ENCODE measurements around the gene IL22RA2.

IL22RA2 gene

DNA sequence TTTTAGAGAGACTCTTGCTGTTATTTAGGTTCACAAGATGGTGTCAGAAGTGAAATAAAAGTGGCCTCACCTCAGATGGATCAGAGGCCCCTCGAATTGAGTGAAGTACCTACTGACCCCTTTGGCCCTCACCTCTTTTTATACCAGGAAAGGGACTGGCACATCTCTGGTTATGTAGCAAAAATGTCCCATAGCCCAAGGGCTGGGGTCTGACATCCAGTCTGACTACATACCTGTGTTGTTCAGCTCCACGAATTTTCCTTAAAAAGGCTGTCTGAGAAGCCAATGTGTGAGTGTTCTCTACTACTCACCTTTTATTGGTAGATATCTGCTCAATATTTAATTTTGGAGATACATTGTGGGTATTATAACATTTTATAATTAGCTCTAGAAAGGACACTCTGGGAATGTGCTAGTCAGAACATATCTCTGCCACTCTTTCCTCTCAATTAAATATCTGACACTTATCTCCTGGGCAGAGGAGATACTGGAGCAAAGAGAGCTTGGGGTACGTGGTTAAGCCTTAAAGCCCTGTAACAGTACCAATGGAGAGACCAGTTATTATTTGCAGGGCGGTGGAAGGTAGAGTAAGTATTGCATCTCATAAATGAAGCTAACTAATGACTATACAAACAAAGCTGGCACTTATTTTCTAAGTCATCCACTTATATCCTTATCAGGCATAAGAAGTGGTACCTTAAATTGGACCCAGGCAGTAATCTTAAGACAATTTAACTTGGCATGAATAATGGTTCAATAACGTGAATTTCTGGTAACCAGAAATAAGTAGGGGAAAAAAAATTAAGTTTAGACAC, 20.0 kb upstream of the IL22RA2 start:
- Histone ChIP-seq H3K27me3 (ENCODE audit: control insufficient read depth in 1 of 2, insufficient read depth in 2 of 2, low read length in 2 of 2) (no peaks in the 10 kb centered on the region), H3K27ac (ENCODE audit: low read depth, low read length) (no peak overlapping the region), H3K36me3 (ENCODE audit: insufficient read depth, low read length) (peaks cover 11% of the 10 kb centered on the region), H3K4me1 (ENCODE audit: insufficient read depth, low read length) (no peaks in the 10 kb centered on the region), H3K4me3 (ENCODE audit: low read depth in 1 of 2, low read length in 2 of 2) (no peak overlapping the region), H3K9me3 (ENCODE audit: low read length) (no peaks in the 10 kb centered on the region), H3K9ac (ENCODE audit: low read length) (no peak overlapping the region)

DNA sequence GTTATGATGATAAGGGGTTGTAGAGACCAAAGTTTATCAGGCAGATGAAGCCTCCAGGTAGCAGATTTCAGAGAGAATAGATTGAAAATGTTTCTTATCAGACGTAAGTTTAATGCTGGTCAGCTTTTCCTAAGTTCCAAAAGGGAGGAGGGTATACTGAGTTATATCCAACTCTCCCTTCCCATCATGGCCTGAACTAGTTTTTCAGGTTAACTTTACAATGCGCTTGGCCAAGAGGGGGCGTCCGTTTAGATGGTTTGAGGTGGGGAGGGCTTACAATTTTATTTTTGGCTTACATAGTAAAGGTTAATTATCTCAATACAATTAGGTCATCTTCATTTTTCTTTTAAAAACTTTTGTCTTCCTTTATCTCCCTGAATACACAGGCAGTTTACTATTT, 19.4 kb upstream of the IL22RA2 start:
- Histone ChIP-seq H3K4me1 (ENCODE audit: insufficient read depth, low read length) (no peaks in the 10 kb centered on the region), H3K27ac (ENCODE audit: low read depth, low read length) (no peak overlapping the region), H3K4me3 (ENCODE audit: low read depth in 1 of 2, low read length in 2 of 2) (no peak overlapping the region), H3K36me3 (ENCODE audit: insufficient read depth, low read length) (peaks cover 5% of the 10 kb centered on the region), H3K9me3 (ENCODE audit: low read length) (no peaks in the 10 kb centered on the region), H3K27me3 (ENCODE audit: control insufficient read depth in 1 of 2, insufficient read depth in 2 of 2, low read length in 2 of 2) (no peaks in the 10 kb centered on the region), H3K9ac (ENCODE audit: low read length) (no peak overlapping the region)

DNA sequence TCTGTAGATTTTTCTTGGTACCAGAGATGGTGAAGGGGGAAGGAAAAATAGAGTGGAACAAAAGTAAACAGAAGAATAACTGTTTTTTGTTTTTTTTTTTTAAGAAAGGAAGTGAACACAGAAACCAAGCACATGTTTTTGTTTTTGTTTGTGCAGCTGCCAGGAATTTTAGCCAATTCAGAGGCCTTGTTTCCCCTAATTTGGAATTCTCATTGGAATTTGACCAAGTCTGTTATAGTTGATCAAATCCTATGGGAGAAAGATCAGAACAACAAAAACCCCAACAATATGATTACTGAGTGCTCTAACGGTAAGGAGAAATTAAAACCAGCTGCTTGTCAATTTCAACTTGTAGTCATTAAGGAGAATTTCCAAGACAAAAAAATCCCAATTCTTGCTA, 18.2 kb upstream of the IL22RA2 start:
- Histone ChIP-seq H3K9ac (ENCODE audit: low read length) (no peak overlapping the region), H3K27ac (ENCODE audit: low read depth, low read length) (no peak overlapping the region), H3K36me3 (ENCODE audit: insufficient read depth, low read length) (no peaks in the 10 kb centered on the region), H3K9me3 (ENCODE audit: low read length) (no peaks in the 10 kb centered on the region), H3K4me1 (ENCODE audit: insufficient read depth, low read length) (no peaks in the 10 kb centered on the region), H3K27me3 (ENCODE audit: control insufficient read depth in 1 of 2, insufficient read depth in 2 of 2, low read length in 2 of 2) (no peaks in the 10 kb centered on the region), H3K4me3 (ENCODE audit: low read depth in 1 of 2, low read length in 2 of 2) (no peak overlapping the region)

DNA sequence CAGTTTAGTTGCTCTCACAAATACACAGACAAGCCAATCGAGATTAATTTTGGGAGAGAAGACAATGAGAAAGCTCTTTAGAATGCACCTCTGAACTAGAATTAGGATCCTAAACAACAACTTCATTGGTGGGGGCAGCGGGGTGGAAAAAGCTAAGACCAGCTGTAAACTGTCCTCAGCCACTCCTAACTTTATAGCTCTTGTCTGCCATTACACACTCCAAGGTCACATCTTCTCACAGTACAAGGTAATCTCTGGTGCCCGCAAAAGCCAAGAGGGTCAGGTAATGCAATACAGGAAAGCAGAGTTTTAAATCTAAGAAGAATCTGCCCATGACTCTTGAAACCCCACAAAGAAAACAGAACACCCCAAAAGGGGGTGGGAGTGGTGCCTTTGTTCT, 17.8 kb upstream of the IL22RA2 start:
- Histone ChIP-seq H3K27me3 (ENCODE audit: control insufficient read depth in 1 of 2, insufficient read depth in 2 of 2, low read length in 2 of 2) (no peaks in the 10 kb centered on the region), H3K4me3 (ENCODE audit: low read depth in 1 of 2, low read length in 2 of 2) (no peak overlapping the region), H3K9me3 (ENCODE audit: low read length) (no peaks in the 10 kb centered on the region), H3K4me1 (ENCODE audit: insufficient read depth, low read length) (no peaks in the 10 kb centered on the region), H3K36me3 (ENCODE audit: insufficient read depth, low read length) (no peaks in the 10 kb centered on the region), H3K27ac (ENCODE audit: low read depth, low read length) (no peak overlapping the region), H3K9ac (ENCODE audit: low read length) (no peak overlapping the region)

DNA sequence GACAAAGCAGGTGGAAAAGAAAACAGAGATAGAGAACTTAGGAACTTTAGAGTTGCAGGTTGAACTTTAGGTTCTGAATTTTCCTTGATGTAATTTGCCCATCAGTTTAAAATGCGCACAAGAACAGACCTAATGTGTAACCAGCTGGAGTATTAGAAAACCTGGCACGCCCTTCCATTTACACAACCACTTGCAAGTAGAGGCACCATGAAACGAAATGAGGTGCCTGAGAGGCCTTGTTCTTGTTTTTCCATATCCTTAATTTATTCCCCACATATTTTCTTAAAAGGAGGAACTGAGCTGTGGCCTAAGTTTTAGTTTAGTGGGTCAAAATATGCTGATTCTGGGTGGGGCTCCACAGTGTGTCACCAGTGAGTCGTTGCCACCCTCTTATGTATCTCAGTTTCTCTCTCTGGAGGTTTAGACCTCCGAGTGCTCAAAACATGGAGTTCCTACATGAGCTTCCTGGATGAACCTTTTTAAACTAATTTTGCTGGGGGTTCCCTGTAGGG, 17.2 kb upstream of the IL22RA2 start:
- H3K36me3 ChIP-seq (ENCODE audit: insufficient read depth, low read length), result no peaks in the 10 kb centered on the region
- no peak overlapping the region for H3K4me3 ChIP-seq (ENCODE audit: low read depth in 1 of 2, low read length in 2 of 2)
- no peak overlapping the region for H3K27ac ChIP-seq (ENCODE audit: low read depth, low read length)
- H3K27me3 ChIP-seq (ENCODE audit: control insufficient read depth in 1 of 2, insufficient read depth in 2 of 2, low read length in 2 of 2), result no peaks in the 10 kb centered on the region
- H3K4me1 ChIP-seq (ENCODE audit: insufficient read depth, low read length), result no peaks in the 10 kb centered on the region
- H3K9ac ChIP-seq (ENCODE audit: low read length), result no peak overlapping the region
- H3K9me3 ChIP-seq (ENCODE audit: low read length), result no peaks in the 10 kb centered on the region

DNA sequence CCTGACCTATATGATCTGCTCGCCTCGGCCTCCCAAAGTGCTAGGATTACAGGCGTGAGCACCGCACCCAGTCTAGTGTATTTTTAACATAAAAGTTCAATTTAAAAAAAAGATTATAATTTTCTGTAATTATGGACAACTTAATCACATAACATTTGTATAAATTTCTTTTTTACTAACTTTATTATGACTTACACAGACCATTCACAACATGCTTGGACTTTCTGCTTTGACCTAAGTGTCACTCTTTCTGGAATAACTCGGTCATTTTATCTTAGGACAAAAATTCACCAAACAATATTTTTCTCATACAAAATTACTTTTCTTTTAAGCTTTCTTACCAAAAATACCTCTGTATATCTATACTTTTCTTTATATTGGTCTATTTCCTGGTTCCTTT, 15.4 kb upstream of the IL22RA2 start:
- Histone ChIP-seq H3K4me1 (ENCODE audit: insufficient read depth, low read length) (no peaks in the 10 kb centered on the region), H3K9me3 (ENCODE audit: low read length) (peaks cover 4% of the 10 kb centered on the region), H3K27me3 (ENCODE audit: control insufficient read depth in 1 of 2, insufficient read depth in 2 of 2, low read length in 2 of 2) (no peaks in the 10 kb centered on the region), H3K9ac (ENCODE audit: low read length) (no peak overlapping the region), H3K4me3 (ENCODE audit: low read depth in 1 of 2, low read length in 2 of 2) (no peak overlapping the region), H3K36me3 (ENCODE audit: insufficient read depth, low read length) (no peaks in the 10 kb centered on the region), H3K27ac (ENCODE audit: low read depth, low read length) (no peak overlapping the region)

DNA sequence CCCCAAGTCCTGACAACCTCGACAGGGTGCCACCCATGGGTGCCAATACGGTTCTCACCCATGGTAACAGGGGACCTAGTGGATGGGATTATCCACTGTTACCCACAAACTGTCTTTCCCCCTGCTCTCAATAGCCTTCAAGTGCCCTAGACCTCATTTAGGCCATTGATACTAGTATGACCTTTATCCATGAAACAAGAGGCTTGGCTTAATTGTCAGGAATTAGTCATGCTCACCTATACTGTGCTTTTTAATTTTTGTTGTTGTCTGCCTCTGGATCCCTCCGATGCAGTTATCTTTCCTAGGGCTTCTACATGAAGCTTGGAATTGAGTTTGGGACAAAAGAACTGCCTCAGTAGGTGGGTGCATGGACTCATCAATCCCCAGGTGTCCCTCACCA, 11.8 kb upstream of the IL22RA2 start:
- Histone ChIP-seq H3K9ac (ENCODE audit: low read length) (no peak overlapping the region), H3K27ac (ENCODE audit: low read depth, low read length) (no peak overlapping the region), H3K9me3 (ENCODE audit: low read length) (peaks cover 4% of the 10 kb centered on the region), H3K27me3 (ENCODE audit: control insufficient read depth in 1 of 2, insufficient read depth in 2 of 2, low read length in 2 of 2) (no peaks in the 10 kb centered on the region), H3K4me1 (ENCODE audit: insufficient read depth, low read length) (no peaks in the 10 kb centered on the region), H3K36me3 (ENCODE audit: insufficient read depth, low read length) (no peaks in the 10 kb centered on the region), H3K4me3 (ENCODE audit: low read depth in 1 of 2, low read length in 2 of 2) (no peak overlapping the region)

DNA sequence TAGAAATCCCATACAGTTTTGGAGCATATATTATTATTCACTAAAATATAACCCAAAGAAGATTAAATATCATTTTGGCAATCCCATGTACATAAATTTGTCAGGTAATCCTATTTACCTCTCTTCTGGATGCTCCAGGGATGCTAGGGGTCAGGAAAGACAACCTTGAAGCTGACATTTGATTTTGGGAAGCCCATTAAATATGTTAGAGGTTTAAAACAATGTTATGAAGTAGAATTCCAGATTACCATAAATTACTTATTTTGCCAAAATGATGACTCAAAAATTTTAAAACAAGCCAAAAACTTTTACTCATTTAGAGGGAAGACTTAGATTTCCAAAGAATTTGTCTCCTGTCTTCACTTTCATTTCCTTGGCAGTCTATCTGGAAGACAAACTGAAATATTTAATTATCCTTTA, 9.2 kb upstream of the IL22RA2 start:
- Histone ChIP-seq H3K4me3 (ENCODE audit: low read depth in 1 of 2, low read length in 2 of 2) (no peak overlapping the region), H3K27me3 (ENCODE audit: control insufficient read depth in 1 of 2, insufficient read depth in 2 of 2, low read length in 2 of 2) (no peaks in the 10 kb centered on the region), H3K9ac (ENCODE audit: low read length) (no peak overlapping the region), H3K36me3 (ENCODE audit: insufficient read depth, low read length) (no peaks in the 10 kb centered on the region), H3K27ac (ENCODE audit: low read depth, low read length) (no peak overlapping the region), H3K4me1 (ENCODE audit: insufficient read depth, low read length) (no peaks in the 10 kb centered on the region), H3K9me3 (ENCODE audit: low read length) (peaks cover 4% of the 10 kb centered on the region)

DNA sequence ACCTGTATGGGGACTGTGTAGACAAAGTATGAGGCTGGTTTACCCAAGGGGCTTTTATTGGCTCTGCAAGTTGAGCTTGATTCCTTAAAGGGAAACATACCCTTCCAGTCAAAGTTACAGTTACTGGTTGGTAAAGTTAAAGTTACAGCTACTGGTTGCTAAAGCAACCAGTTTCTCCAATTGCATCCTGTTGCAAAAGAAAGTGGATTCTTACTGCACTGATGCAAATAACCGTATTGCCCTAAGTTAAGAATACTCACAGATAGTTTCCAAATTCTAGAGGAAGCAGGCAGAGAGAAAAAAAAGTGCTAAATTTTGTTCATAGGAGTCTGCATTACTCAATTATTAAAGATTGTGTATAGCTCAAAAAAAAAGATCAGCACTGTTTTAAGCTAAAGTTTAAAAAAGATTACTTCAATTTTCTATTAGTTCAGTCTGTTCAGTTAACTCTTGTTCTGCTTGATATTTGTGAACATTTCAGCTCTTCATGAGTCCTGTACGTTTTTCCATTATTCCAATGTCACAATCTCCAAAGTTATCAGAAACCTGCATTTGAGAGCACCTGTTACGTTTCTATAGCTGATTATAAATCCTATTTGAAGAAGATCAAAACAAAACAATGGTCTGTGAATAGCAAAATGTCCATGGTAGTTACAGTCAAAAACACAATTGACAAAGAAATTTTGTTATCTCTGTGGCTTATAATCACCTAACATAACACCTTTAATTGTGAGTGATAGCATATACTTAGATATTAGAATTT, 8.6 kb upstream of the IL22RA2 start:
- no peaks in the 10 kb centered on the region for H3K27me3 ChIP-seq (ENCODE audit: control insufficient read depth in 1 of 2, insufficient read depth in 2 of 2, low read length in 2 of 2)
- no peaks in the 10 kb centered on the region for H3K4me1 ChIP-seq (ENCODE audit: insufficient read depth, low read length)
- H3K4me3 ChIP-seq (ENCODE audit: low read depth in 1 of 2, low read length in 2 of 2), result no peak overlapping the region
- H3K27ac ChIP-seq (ENCODE audit: low read depth, low read length), result no peak overlapping the region
- no peaks in the 10 kb centered on the region for H3K36me3 ChIP-seq (ENCODE audit: insufficient read depth, low read length)
- no peak overlapping the region for H3K9ac ChIP-seq (ENCODE audit: low read length)
- H3K9me3 ChIP-seq (ENCODE audit: low read length), result peaks cover 4% of the 10 kb centered on the region

DNA sequence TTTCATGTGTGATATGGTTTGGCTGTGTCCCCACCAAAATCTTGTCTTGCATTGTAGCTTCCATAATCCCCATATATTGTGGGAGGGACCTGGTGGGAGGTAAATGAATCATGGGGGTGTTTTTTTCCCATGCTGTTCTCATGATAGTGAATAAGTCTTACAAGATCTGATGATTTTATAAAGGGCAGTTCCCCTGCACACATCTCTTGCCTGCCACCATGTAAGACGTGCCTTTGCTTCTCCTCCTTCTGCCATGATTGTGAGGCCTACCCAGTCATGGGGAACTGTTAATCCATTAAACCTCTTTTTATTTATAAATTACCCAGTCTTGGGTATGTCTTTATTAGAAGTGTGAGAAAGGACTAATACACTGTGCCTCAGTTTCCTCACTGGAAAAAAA, 4.2 kb upstream of the IL22RA2 start:
- Histone ChIP-seq H3K4me3 (ENCODE audit: low read depth in 1 of 2, low read length in 2 of 2) (no peak overlapping the region), H3K9me3 (ENCODE audit: low read length) (no peaks in the 10 kb centered on the region), H3K36me3 (ENCODE audit: insufficient read depth, low read length) (no peaks in the 10 kb centered on the region), H3K27ac (ENCODE audit: low read depth, low read length) (no peak overlapping the region), H3K9ac (ENCODE audit: low read length) (no peak overlapping the region), H3K27me3 (ENCODE audit: control insufficient read depth in 1 of 2, insufficient read depth in 2 of 2, low read length in 2 of 2) (no peaks in the 10 kb centered on the region), H3K4me1 (ENCODE audit: insufficient read depth, low read length) (no peaks in the 10 kb centered on the region)

DNA sequence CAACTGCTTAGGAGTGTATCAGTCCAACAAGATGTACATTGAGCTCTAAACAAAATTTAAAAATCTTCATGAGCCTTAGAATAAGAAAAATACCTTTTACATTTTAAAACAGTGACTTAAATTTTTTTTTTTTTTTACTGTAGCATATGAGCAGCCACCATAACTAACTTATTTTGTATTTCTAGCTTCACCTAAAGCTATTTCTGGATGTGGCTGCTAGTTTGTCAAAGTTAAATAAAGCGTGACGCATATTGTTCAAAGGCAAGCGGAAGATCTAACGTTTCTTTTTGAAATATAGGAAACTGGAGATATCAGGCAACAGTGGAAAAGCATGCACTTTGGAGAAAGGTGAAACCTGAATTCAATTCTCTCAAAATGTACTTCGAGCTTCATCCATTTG, 3.3 kb upstream of the IL22RA2 start:
- no peaks in the 10 kb centered on the region for H3K27me3 ChIP-seq (ENCODE audit: control insufficient read depth in 1 of 2, insufficient read depth in 2 of 2, low read length in 2 of 2)
- H3K9ac ChIP-seq (ENCODE audit: low read length), result no peak overlapping the region
- H3K9me3 ChIP-seq (ENCODE audit: low read length), result no peaks in the 10 kb centered on the region
- no peak overlapping the region for H3K27ac ChIP-seq (ENCODE audit: low read depth, low read length)
- H3K4me1 ChIP-seq (ENCODE audit: insufficient read depth, low read length), result no peaks in the 10 kb centered on the region
- H3K36me3 ChIP-seq (ENCODE audit: insufficient read depth, low read length), result no peaks in the 10 kb centered on the region
- no peak overlapping the region for H3K4me3 ChIP-seq (ENCODE audit: low read depth in 1 of 2, low read length in 2 of 2)
